CD14-positive monocyte (primary cell): ENCODE measurements around the gene CNEP1R1. TPM values are rescaled to one million over a fixed set of nuclear protein-coding genes. Genes with fewer than 3 reads are reported as not detected.

Experiments
- DNase-seq, 3 donors: peaks; one replicate each; pipeline ENCODE4 v3.0.0-alpha.2; 2011 to 2022
- H2AFZ ChIP-seq: 2 replicates; pipeline ENCODE4 v1.6.0; 2012; ENCODE audit warnings: mild to moderate bottlenecking, low read depth, low read length, inconsistent platforms; ENCODE audit not compliant: insufficient read depth, poor library complexity, severe bottlenecking
- H3K27ac ChIP-seq, 2 donors: 1 replicate in 1 of 2; 2 replicates in 1 of 2; pipeline ENCODE4 v1.5.1; 2012 to 2013; ENCODE audit warnings: low read length in 2 of 2, control low read depth in 1 of 2, inconsistent platforms in 1 of 2, low read depth in 1 of 2, mild to moderate bottlenecking in 1 of 2
- H3K27me3 ChIP-seq, 2 donors: one replicate each; pipeline versions ENCODE4 v1.6.0 to v1.6.1; 2011 to 2013; ENCODE audit warnings: low read length in 2 of 2; ENCODE audit not compliant: control insufficient read depth in 2 of 2, insufficient read depth in 2 of 2
- H3K36me3 ChIP-seq, 2 donors: replicated peaks in 1 of 2; 1 replicate in 1 of 2; 2 replicates in 1 of 2; pipeline versions ENCODE4 v1.5.1 to v1.6.1; 2012 to 2013; ENCODE audit warnings: low read length in 2 of 2, control low read depth in 1 of 2, inconsistent platforms in 1 of 2, mild to moderate bottlenecking in 1 of 2; ENCODE audit not compliant: insufficient read depth in 2 of 2, control insufficient read depth in 1 of 2
- H3K4me1 ChIP-seq, 2 donors: 1 replicate in 1 of 2; 2 replicates in 1 of 2; pipeline versions ENCODE4 v1.5.1 to v1.6.1; 2012 to 2013; ENCODE audit warnings: low read length in 2 of 2, control low read depth in 1 of 2, inconsistent platforms in 1 of 2, mild to moderate bottlenecking in 1 of 2, moderate library complexity in 1 of 2; ENCODE audit not compliant: insufficient read depth in 2 of 2, control insufficient read depth in 1 of 2
- H3K4me2 ChIP-seq: replicated peaks from 2 replicates; pipeline ENCODE3; 2012; ENCODE audit warnings: low read length, moderate library complexity, mild to moderate bottlenecking; ENCODE audit not compliant: poor library complexity, severe bottlenecking; ENCODE audit errors: extremely low read depth
- H3K4me3 ChIP-seq, 3 experiments: fragments of 200-600 bp in 1 of 3; sonication (generic) in 1 of 3; replicated peaks in 1 of 3; 1 replicate in 2 of 3; 2 replicates in 1 of 3; pipeline ENCODE4 v1.5.1; 2011 to 2013; ENCODE audit warnings: low read length in 3 of 3, mild to moderate bottlenecking in 3 of 3, control low read depth in 2 of 3, low read depth in 2 of 3, inconsistent platforms in 1 of 3, moderate library complexity in 1 of 3
- H3K79me2 ChIP-seq: 2 replicates; pipeline ENCODE4 v1.6.0; 2012; ENCODE audit warnings: mild to moderate bottlenecking, control low read depth, inconsistent platforms, low read length, moderate library complexity; ENCODE audit not compliant: insufficient read depth
- H3K9ac ChIP-seq: 2 replicates; pipeline ENCODE4 v1.6.0; 2017; ENCODE audit warnings: low read length, mild to moderate bottlenecking; ENCODE audit not compliant: insufficient read depth, poor library complexity, severe bottlenecking
- H3K9me3 ChIP-seq, 2 donors: replicated peaks in 1 of 2; 1 replicate in 1 of 2; 2 replicates in 1 of 2; pipeline versions ENCODE4 v1.5.1 to v1.6.1; 2012 to 2013; ENCODE audit warnings: low read length in 2 of 2, control low read depth in 1 of 2; ENCODE audit not compliant: control insufficient read depth in 1 of 2, insufficient read depth in 1 of 2
- H4K20me1 ChIP-seq: 2 replicates; pipeline ENCODE4 v1.6.0; 2012; ENCODE audit warnings: mild to moderate bottlenecking, low read length, control low read depth, moderate library complexity; ENCODE audit not compliant: insufficient read depth
- H3K27ac Mint-ChIP-seq, 7 donors: one replicate each; pipeline ENCODE4 v1.8.0; 2020; ENCODE audit warnings: mild to moderate bottlenecking in 7 of 7, mixed read lengths in 7 of 7, moderate library complexity in 6 of 7, inconsistent platforms in 2 of 7
- H3K27me3 Mint-ChIP-seq, 3 donors: one replicate each; pipeline ENCODE4 v1.8.0; 2021 to 2022; ENCODE audit warnings: low read depth in 3 of 3, mild to moderate bottlenecking in 3 of 3, mixed read lengths in 3 of 3, moderate library complexity in 3 of 3, inconsistent platforms in 1 of 3
- H3K36me3 Mint-ChIP-seq, 2 donors: one replicate each; pipeline ENCODE4 v1.8.0; 2020; ENCODE audit warnings: mixed read lengths in 2 of 2, inconsistent platforms in 1 of 2, mild to moderate bottlenecking in 1 of 2
- H3K4me1 Mint-ChIP-seq: one replicate; pipeline ENCODE4 v1.8.0; 2020; ENCODE audit warnings: mild to moderate bottlenecking, mixed read lengths
- H3K4me3 Mint-ChIP-seq, 2 donors: one replicate each; pipeline ENCODE4 v1.8.0; 2020; ENCODE audit warnings: mild to moderate bottlenecking in 2 of 2, mixed read lengths in 2 of 2, moderate library complexity in 1 of 2
- H3K9me3 Mint-ChIP-seq, 7 donors: one replicate each; pipeline ENCODE4 v1.8.0; 2020 to 2022; ENCODE audit warnings: mixed read lengths in 7 of 7, mild to moderate bottlenecking in 6 of 7, moderate library complexity in 6 of 7, inconsistent platforms in 2 of 7
- CTCF ChIP-seq: fragments of 200-600 bp; IDR thresholded peaks from one replicate; pipeline ENCODE4 v1.8.0; 2022; ENCODE audit warnings: antibody characterized with exemption, mild to moderate bottlenecking
- WGBS: methylation state at CpG from one replicate; pipeline ENCODE4 v1.1.5; 2013; ENCODE audit warnings: missing lambda C conversion rate; ENCODE audit not compliant: insufficient coverage; 5-methylcytosine and 5-hydroxymethylcytosine counted together
- intact Hi-C, 2 donors: fragments of 100-400 bp; cut with micrococcal nuclease; formaldehyde crosslinking; loops; one replicate each; pipeline versions ENCODE4 v1.15.0 to v1.15.1; 2023
- polyA plus RNA-seq, 3 donors: library from polyadenylated mRNA; depleted of rRNA in 1 of 3; unstranded in 2 of 3; stranded (reverse) in 1 of 3; fragments of 300-500 nt in 2 of 3; fragments of >200 nt in 1 of 3; fragmentation: Illumina TruSeq in 2 of 3; gene quantifications; 1 replicate in 2 of 3; 2 replicates in 1 of 3; pipeline ENCODE4 v1.2.3, GENCODE V29; 2012 to 2021

The CNEP1R1 gene
- polyA plus RNA-seq, 3 donors = 13.7 to 49.6 (median 19.3) TPM

GRCh38 chr16:49978569-49979326 is 46.3 kb upstream of the CNEP1R1 start:
- Mint-ChIP-seq H3K4me3 (no peak overlapping the region), H3K27ac (no peak overlapping the region), H3K36me3 (no peaks in the 10 kb centered on the region), H3K9me3 (peaks cover 0 to 2% (median 0%) of the 10 kb centered on the region in 7 donors), H3K4me1 (no peaks in the 10 kb centered on the region), H3K27me3 (peaks cover 1 to 6% (median 2%) of the 10 kb centered on the region in 3 donors)
- H3K4me2 ChIP-seq = no peak overlapping the region
- H3K27ac ChIP-seq = no peak overlapping the region
- no peaks in the 10 kb centered on the region for H4K20me1 ChIP-seq
- WGBS = 93% methylated on average over 6 of the region's 6 CpGs
- no peaks in the 10 kb centered on the region for H3K27me3 ChIP-seq
- TF ChIP-seq CTCF = no peak
- H3K4me3 ChIP-seq = no peak overlapping the region
- H3K79me2 ChIP-seq = no peaks in the 10 kb centered on the region
- no peak for DNase-seq
- H2AFZ ChIP-seq = no peak overlapping the region
- H3K4me1 ChIP-seq = no peaks in the 10 kb centered on the region
- H3K36me3 ChIP-seq = no peaks in the 10 kb centered on the region
- H3K9me3 ChIP-seq = no peaks in the 10 kb centered on the region
- intact Hi-C loops = no loop called here
- H3K9ac ChIP-seq = no peak overlapping the region

GRCh38 chr16:49980166-49980565 is 44.9 kb upstream of the CNEP1R1 start:
- Mint-ChIP-seq H3K4me1 (no peaks in the 10 kb centered on the region), H3K36me3 (no peaks in the 10 kb centered on the region), H3K4me3 (no peak overlapping the region), H3K9me3 (peaks cover 0 to 2% (median 0%) of the 10 kb centered on the region in 7 donors), H3K27ac (no peak overlapping the region), H3K27me3 (peaks cover 1 to 6% (median 2%) of the 10 kb centered on the region in 3 donors)
- no peak overlapping the region for H3K4me2 ChIP-seq
- no peak for TF ChIP-seq CTCF
- no peaks in the 10 kb centered on the region for H3K4me1 ChIP-seq
- H3K27me3 ChIP-seq = no peaks in the 10 kb centered on the region
- DNase-seq = no peak
- no peaks in the 10 kb centered on the region for H3K79me2 ChIP-seq
- no peak overlapping the region for H3K4me3 ChIP-seq
- no peak overlapping the region for H2AFZ ChIP-seq
- no peak overlapping the region for H3K9ac ChIP-seq
- no peak overlapping the region for H3K27ac ChIP-seq
- no peaks in the 10 kb centered on the region for H3K36me3 ChIP-seq
- no peaks in the 10 kb centered on the region for H3K9me3 ChIP-seq
- intact Hi-C loops = no loop called here
- WGBS = 100% methylated on average over 1 of the region's 3 CpGs
- H4K20me1 ChIP-seq = no peaks in the 10 kb centered on the region
